Tibial nerve (tissue), 4 donors: Measurements from ENCODE around the gene HOXC10.

Source experiments
- CTCF ChIP-seq, 5 experiments: fragments of 200-600 bp in 3 of 5; fragments of 450-650 bp in 2 of 5; sonication (generic) in 3 of 5; IDR thresholded peaks; one replicate each; pipeline ENCODE4 v1.5.1; 2016 to 2019; ENCODE audit warnings: antibody characterized with exemption in 5 of 5, mild to moderate bottlenecking in 3 of 5, moderate library complexity in 2 of 5
- EP300 ChIP-seq, 2 donors: sonication (generic); formaldehyde crosslinking; IDR thresholded peaks; one replicate each; pipeline ENCODE4 v1.6.1; 2017; ENCODE audit warnings: antibody characterized with exemption in 2 of 2, mild to moderate bottlenecking in 1 of 2

- no peak for TF ChIP-seq CTCF (IDR thresholded peaks at IDR 0.05)
- no peak for TF ChIP-seq EP300 (IDR thresholded peaks at IDR 0.05)
These were observed 42.4 kb upstream of the HOXC10 start for GRCh38 chr12:53942467-53942997.
